ENCODE measurements around the gene TNNT3. TPM values are rescaled to one million over a fixed set of nuclear protein-coding genes. Genes with fewer than 3 reads are reported as not detected.

Gene TNNT3
- total RNA-seq, 4 donors from 2014 or later: 1.9 to 3.3 TPM; not detected in 2

GRCh38 chr11:1987024-1987423 lies 67.5 kb downstream of the TNNT3 start:
- DNase-seq: no peak

DNA sequence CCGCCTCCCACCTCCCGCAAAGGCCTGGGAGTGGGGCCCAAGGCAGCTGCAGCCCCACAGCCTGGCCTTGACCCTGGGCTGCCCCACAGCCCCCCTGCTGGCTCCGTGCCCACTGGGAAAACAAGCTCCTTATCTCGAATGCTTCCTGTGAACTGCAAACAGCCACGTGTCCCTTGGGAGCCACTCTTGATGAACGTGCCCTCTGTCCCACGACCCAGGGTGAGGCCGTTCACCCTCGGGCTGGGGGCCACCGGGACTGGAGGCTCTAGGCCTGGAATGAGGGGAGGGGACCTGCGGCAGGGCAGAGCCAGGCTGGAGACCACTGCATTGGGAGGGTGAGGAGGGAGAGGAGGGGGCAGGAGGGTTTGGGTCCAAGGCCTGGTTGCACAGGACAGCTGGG lies 68.7 kb downstream of the TNNT3 start:
- no peak for TF ChIP-seq POLR2AphosphoS5 (IDR thresholded peaks at IDR 0.05)
- TF ChIP-seq CTCF (IDR thresholded peaks at IDR 0.05): no peak
- TF ChIP-seq EP300 (IDR thresholded peaks at IDR 0.05; ENCODE audit: low read depth): no peak
- no peak for TF ChIP-seq POLR2A (IDR thresholded peaks at IDR 0.05)
- no peak overlapping the region for H3K27ac ChIP-seq
- WGBS, 2 donors (ENCODE audit: low coverage in 1 of 2): no CpG with 5 or more reads among the region's 11 CpGs
- no peaks in the 10 kb centered on the region for H3K27me3 ChIP-seq
- H3K4me1 ChIP-seq: no peaks in the 10 kb centered on the region
- no peak overlapping the region for H3K4me3 ChIP-seq
- no peak for DNase-seq
- H3K9me3 ChIP-seq: no peaks in the 10 kb centered on the region
- intact Hi-C loops (cut with DNase I; ENCODE audit: low total_unique reads) (no loop called here), in situ Hi-C loops (cut with MboI; ENCODE audit: low pct_ligation_motif_present in 1 of 4, low pct_unique_long_range_greater_than_20kb in 1 of 4, low sequenced_read_pairs in 3 of 4) (no loop called here)
- no peaks in the 10 kb centered on the region for H3K36me3 ChIP-seq

More at GRCh38 chr11:1987024-1987423, 67.5 kb downstream of the TNNT3 start:
- intact Hi-C loops (cut with DNase I; ENCODE audit: low total_unique reads): no loop called here
- WGBS, 2 donors (ENCODE audit: low coverage in 1 of 2): no CpG with 5 or more reads among the region's 6 CpGs
- H3K27ac ChIP-seq: no peak overlapping the region
- H3K4me3 ChIP-seq: no peak overlapping the region
- no peaks in the 10 kb centered on the region for H3K36me3 ChIP-seq
- no peaks in the 10 kb centered on the region for H3K27me3 ChIP-seq
- in situ Hi-C loops (cut with MboI; ENCODE audit: low pct_ligation_motif_present in 1 of 4, low pct_unique_long_range_greater_than_20kb in 1 of 4, low sequenced_read_pairs in 3 of 4): no loop called here
- H3K9me3 ChIP-seq: no peaks in the 10 kb centered on the region
- H3K4me1 ChIP-seq: no peaks in the 10 kb centered on the region
- TF ChIP-seq EP300 (IDR thresholded peaks at IDR 0.05; ENCODE audit: low read depth) (no peak), CTCF (IDR thresholded peaks at IDR 0.05) (no peak), POLR2AphosphoS5 (IDR thresholded peaks at IDR 0.05) (no peak), POLR2A (IDR thresholded peaks at IDR 0.05) (no peak)

Other genes starting within 250 kb of the TNNT3 start
- gene KRTAP5-6, start 222.5 kb upstream of the TNNT3 start, total RNA-seq: not detected
- 10 to 100 TPM in 1 of 4 donors, 1 to 10 TPM in 2, under 1 TPM in 1; 0.68 to 13.5 (median 1.3) TPM for gene IFITM10, start 169.1 kb upstream of the TNNT3 start, total RNA-seq
- gene CTSD, start 155.8 kb upstream of the TNNT3 start, total RNA-seq: 1,000 to 10,000 TPM in 2 of 4 donors, 100 to 1,000 TPM in 2; 548 to 1,794 (median 1,176) TPM
- gene SYT8, start 84.7 kb upstream of the TNNT3 start, total RNA-seq: 1 to 10 TPM in 2 of 4 donors, not detected in 2; 1.4 to 4.1 TPM
- gene TNNI2, start 80.7 kb upstream of the TNNT3 start, total RNA-seq: 10 to 100 TPM in 1 of 4 donors, 1 to 10 TPM in 1, not detected in 2; 3.5 to 35.9 TPM
- 10 to 100 TPM; 12.3 to 69.6 (median 23.2) TPM for gene LSP1, start 66.6 kb upstream of the TNNT3 start, total RNA-seq
- not detected for gene PRR33, start 27.8 kb upstream of the TNNT3 start, total RNA-seq
- 100 to 1,000 TPM in 2 of 4 donors, 10 to 100 TPM in 2; 91.7 to 187 (median 127) TPM for gene MRPL23, start 27.6 kb downstream of the TNNT3 start, total RNA-seq
- 100 to 1,000 TPM in 1 of 4 donors, 10 to 100 TPM in 3; 20.7 to 102 (median 24.7) TPM for gene H19, start 78.1 kb downstream of the TNNT3 start, total RNA-seq
- 10 to 100 TPM in 3 of 4 donors, 1 to 10 TPM in 1; 8.2 to 19.8 (median 12.2) TPM for gene IGF2, start 219.7 kb downstream of the TNNT3 start, total RNA-seq
- not detected for gene INS, start 241.5 kb downstream of the TNNT3 start, total RNA-seq